ENCODE data around the gene BEAN1. TPM values are rescaled to one million over a fixed set of nuclear protein-coding genes. Genes with fewer than 3 reads are reported as not detected.

The BEAN1 gene
- total RNA-seq, 1 experiment from 2014 or later, result not detected

GRCh38 chr16:66477028-66477515, 50.0 kb downstream of the BEAN1 start:
- no TSS peak for BruUV-seq (replicated peaks)
- DNase-seq (ENCODE audit: low read depth, low spot score) (no peak), ATAC-seq (no peak)
- Histone ChIP-seq H3K4me3 (ENCODE audit: low read depth in 2 of 2, low read length in 2 of 2) (no peak overlapping the region), H3K27me3 (ENCODE audit: control insufficient read depth, insufficient read depth, low read length) (no peaks in the 10 kb centered on the region), H3K9me3 (ENCODE audit: control insufficient read depth, insufficient read depth, low read depth, low read length) (no peaks in the 10 kb centered on the region), H3K4me1 (ENCODE audit: control insufficient read depth, insufficient read depth, low read length) (no peaks in the 10 kb centered on the region), H3K36me3 (ENCODE audit: control insufficient read depth, insufficient read depth, low read length) (no peaks in the 10 kb centered on the region), H3K27ac (ENCODE audit: low read length) (no peak overlapping the region)
- TF ChIP-seq TCF7L2 (IDR thresholded peaks at IDR 0.05; ENCODE audit: low read depth, low read length), result no peak
- TF ChIP-seq, protein P1, sequence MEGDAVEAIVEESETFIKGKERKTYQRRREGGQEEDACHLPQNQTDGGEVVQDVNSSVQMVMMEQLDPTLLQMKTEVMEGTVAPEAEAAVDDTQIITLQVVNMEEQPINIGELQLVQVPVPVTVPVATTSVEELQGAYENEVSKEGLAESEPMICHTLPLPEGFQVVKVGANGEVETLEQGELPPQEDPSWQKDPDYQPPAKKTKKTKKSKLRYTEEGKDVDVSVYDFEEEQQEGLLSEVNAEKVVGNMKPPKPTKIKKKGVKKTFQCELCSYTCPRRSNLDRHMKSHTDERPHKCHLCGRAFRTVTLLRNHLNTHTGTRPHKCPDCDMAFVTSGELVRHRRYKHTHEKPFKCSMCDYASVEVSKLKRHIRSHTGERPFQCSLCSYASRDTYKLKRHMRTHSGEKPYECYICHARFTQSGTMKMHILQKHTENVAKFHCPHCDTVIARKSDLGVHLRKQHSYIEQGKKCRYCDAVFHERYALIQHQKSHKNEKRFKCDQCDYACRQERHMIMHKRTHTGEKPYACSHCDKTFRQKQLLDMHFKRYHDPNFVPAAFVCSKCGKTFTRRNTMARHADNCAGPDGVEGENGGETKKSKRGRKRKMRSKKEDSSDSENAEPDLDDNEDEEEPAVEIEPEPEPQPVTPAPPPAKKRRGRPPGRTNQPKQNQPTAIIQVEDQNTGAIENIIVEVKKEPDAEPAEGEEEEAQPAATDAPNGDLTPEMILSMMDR (IDR thresholded peaks at IDR 0.05), result no peak
- TF ChIP-seq POLR2AphosphoS5 (IDR thresholded peaks at IDR 0.05; ENCODE audit: low read depth, low read length), result no peak
- TF ChIP-seq, protein P2, sequence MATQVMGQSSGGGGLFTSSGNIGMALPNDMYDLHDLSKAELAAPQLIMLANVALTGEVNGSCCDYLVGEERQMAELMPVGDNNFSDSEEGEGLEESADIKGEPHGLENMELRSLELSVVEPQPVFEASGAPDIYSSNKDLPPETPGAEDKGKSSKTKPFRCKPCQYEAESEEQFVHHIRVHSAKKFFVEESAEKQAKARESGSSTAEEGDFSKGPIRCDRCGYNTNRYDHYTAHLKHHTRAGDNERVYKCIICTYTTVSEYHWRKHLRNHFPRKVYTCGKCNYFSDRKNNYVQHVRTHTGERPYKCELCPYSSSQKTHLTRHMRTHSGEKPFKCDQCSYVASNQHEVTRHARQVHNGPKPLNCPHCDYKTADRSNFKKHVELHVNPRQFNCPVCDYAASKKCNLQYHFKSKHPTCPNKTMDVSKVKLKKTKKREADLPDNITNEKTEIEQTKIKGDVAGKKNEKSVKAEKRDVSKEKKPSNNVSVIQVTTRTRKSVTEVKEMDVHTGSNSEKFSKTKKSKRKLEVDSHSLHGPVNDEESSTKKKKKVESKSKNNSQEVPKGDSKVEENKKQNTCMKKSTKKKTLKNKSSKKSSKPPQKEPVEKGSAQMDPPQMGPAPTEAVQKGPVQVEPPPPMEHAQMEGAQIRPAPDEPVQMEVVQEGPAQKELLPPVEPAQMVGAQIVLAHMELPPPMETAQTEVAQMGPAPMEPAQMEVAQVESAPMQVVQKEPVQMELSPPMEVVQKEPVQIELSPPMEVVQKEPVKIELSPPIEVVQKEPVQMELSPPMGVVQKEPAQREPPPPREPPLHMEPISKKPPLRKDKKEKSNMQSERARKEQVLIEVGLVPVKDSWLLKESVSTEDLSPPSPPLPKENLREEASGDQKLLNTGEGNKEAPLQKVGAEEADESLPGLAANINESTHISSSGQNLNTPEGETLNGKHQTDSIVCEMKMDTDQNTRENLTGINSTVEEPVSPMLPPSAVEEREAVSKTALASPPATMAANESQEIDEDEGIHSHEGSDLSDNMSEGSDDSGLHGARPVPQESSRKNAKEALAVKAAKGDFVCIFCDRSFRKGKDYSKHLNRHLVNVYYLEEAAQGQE (IDR thresholded peaks at IDR 0.05; ENCODE audit: insufficient read depth in 1 of 2, low read depth in 2 of 2, low read length in 1 of 2), result no peak
- TF ChIP-seq SIN3A (IDR thresholded peaks at IDR 0.05; ENCODE audit: borderline replicate concordance, insufficient read depth, low read depth, low read length), result no peak
- in situ Hi-C loops (cut with HindIII; ENCODE audit: low pct_unique_long_range_greater_than_20kb, low sequenced_read_pairs) (no loop called here), intact Hi-C loops (cut with micrococcal nuclease; ENCODE audit: unreplicated experiment) (no loop called here)
- ChIA-PET POLR2A (interaction anchor here (0.8 kb wide), 1 partner anchor 125 kb away, joined by 3 read pairs; no protein-coding TSS in a partner anchor), CTCF (interaction anchor here (2.1 kb wide), 1 partner anchor 70 kb away, joined by 9 read pairs; no protein-coding TSS in a partner anchor)

GRCh38 chr16:66478733-66479511, 51.8 kb downstream of the BEAN1 start:
- Histone ChIP-seq H3K36me3 (ENCODE audit: control insufficient read depth, insufficient read depth, low read length) (no peaks in the 10 kb centered on the region), H3K4me3 (ENCODE audit: low read depth in 2 of 2, low read length in 2 of 2) (no peak overlapping the region), H3K27ac (ENCODE audit: low read length) (no peak overlapping the region), H3K27me3 (ENCODE audit: control insufficient read depth, insufficient read depth, low read length) (no peaks in the 10 kb centered on the region), H3K4me1 (ENCODE audit: control insufficient read depth, insufficient read depth, low read length) (no peaks in the 10 kb centered on the region), H3K9me3 (ENCODE audit: control insufficient read depth, insufficient read depth, low read depth, low read length) (no peaks in the 10 kb centered on the region)
- ChIA-PET CTCF (no interaction called here), POLR2A (no interaction called here)
- in situ Hi-C loops (cut with HindIII; ENCODE audit: low pct_unique_long_range_greater_than_20kb, low sequenced_read_pairs), result no loop called here
- TF ChIP-seq, protein P1 (IDR thresholded peaks at IDR 0.05), result peak; percentile 85
- TF ChIP-seq SIN3A (IDR thresholded peaks at IDR 0.05; ENCODE audit: borderline replicate concordance, insufficient read depth, low read depth, low read length), result no peak
- intact Hi-C loops (cut with micrococcal nuclease; ENCODE audit: unreplicated experiment), result no loop called here
- BruUV-seq (replicated peaks), result no TSS peak
- ATAC-seq (peak; percentile 85), DNase-seq (ENCODE audit: low read depth, low spot score) (peak; percentile 39)

Data from Panc1 (cell line).